Suppressor macrophage treated with lipopolysaccharide for 4 hours (primary cell): ENCODE data around the gene TTN.

Experiments
- DNase-seq: peaks from one replicate; pipeline ENCODE4 v3.0.0-alpha.2; 2020

Gene TTN

DNA sequence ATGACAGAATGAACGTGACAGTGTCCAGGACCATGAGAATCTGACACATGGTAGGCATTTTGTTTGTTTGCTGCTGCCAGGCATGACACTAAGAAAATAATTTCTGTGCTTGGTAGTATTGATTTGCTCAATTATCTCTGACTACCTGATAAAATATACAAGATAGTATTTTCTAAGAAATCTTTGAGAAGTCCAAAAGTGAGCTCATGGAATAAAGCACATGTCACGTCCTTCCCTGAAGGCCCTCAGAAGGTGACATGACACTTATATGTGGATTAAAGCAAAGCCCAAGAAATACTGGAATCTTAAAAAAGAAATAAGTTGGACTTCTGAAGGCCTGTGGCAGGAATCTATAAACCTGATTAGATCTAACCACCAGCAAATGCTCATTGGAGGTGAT is 3.8 kb upstream of the TTN start:
- no peak for DNase-seq

DNA sequence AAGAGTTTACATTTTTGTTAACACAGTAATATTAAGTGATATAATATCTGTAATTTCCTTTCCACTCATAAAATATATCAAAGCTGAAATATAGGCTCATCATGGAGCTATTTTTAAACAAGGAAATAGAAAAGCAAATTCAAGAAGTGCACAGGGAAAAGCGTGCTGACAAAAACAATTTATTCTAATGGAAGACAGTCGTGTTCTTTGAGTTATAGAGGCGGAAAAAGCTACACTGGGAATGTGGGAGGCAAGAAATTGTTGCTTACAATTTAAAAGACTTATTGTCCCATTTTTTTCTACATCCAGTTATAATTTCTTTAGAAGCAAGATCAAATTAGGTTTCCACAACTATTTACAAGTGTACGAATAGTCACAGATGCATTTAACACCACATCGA is 3.2 kb upstream of the TTN start:
- no peak for DNase-seq

DNA sequence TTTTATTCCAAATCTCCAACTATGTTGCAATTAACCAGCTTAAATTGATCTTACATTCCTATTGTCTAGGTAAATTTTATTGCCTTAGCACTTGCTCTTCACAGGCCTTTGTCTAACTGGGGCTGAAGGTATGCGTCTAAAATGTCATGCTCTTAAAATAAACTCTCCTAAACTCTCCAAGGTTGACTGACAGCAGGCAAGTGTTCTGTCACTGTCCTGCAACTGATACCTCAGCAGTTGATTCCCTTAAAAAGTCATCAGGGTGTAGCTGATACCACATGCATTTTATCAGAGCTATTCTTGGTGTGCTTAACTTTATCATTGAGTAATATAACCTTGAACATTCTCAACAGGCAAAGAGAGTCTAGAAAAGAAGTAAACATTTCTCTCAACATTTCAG is 680 bp downstream of the TTN start:
- DNase-seq: no peak

DNA sequence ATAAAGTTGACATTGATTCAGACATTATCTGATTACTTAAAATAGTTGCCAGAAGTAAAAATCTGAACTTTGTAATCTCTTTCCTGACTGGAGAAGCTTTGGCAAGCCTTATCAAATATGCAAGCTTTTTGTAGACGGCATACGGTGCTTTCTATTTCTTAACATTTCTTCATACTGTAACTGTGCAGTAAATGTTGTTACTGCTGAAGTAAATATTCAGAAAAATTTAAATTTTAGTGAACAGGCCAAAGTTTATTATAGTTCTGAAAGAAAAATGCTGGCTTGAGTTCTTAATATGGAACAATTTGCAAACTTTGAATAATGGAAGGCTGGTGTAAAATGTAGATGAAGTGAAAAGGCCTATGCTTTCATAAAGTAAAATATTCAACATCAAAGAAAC is 1.8 kb downstream of the TTN start:
- DNase-seq: no peak

DNA sequence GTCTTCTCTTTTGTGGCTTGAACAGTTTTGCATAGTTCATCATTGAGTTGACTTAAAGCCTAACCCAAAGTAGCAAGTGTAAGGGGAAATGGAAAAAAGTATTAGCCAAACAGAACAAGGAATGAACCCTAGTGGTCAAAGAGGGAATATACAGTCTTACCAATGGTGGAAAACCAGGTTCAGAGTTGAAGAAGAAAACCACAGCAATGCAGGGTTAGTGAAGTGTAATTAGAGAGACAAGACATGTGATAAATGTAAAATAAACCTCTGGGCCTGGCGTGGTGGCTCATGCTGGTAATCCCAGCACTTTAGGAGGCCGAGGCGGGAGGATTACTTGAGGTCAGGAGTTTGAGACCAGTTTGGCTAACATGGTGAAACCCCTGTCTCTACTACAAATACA is 2.4 kb downstream of the TTN start:
- DNase-seq: peak; percentile 16

DNA sequence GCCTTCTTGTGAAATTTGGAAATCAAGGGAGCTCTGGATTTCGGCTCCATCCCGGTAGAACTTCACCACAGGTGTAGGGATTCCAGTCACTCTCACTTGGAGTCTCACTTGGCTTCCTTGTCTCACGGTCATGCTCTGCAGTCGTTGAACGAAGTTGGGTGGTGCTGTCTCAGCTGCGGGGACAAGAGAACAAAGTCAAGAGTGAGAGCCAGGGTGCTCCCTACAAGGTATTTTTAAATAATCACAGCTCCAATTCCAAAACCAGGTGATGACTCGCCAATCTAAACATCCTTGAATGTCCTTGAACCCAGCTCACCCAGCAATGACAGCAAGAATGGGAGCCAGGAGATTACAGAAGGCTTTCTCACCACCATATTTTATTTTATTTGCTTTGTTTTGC is 6.7 kb downstream of the TTN start:
- no peak for DNase-seq

DNA sequence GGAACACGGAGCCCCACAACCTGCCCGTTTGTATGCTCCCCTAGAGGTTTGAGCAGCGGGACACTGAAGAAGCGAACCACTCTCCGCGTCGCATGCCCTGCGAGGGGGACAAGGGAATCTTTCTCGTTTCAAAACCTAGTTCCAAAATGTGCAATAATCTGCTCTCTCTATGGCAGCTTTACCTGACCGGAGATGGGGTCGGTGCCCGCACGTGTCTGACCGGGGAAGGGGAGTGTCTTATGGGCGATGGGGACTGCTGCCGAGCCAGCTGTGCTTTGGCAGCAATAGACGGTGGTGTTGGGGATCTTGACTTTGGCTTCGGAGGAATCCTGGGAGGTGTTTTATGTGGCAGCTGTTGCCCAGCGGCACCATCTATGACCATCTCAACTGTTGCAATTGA is 7.9 kb downstream of the TTN start:
- DNase-seq: no peak

DNA sequence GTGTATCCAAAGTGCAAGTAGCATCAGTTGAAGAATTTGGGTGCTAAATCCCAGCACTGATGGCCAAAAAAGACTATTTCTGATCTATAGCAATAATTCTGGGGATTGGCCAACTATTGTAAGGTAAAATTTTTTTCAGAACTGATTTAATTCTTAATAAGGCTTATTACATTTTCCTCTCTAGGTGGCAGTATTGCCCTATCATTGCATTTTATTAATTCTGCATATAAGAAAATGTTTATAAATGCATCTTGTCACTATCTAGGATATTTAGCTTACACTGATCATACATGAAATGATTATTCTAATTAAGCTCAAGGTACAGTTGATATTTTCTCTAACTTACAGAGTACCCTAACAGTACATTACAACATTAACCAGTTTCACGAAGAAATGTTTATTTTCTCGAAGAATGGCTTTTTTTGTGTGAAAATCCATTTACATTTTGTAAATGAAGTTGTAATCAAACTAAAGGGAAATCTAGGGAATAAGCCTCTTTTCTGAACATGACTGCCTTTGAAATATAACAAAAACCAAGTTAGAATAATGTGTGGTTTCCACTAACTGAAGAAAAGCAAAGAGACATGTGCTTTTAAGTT is 11.0 kb downstream of the TTN start:
- peak; percentile 43 for DNase-seq

DNA sequence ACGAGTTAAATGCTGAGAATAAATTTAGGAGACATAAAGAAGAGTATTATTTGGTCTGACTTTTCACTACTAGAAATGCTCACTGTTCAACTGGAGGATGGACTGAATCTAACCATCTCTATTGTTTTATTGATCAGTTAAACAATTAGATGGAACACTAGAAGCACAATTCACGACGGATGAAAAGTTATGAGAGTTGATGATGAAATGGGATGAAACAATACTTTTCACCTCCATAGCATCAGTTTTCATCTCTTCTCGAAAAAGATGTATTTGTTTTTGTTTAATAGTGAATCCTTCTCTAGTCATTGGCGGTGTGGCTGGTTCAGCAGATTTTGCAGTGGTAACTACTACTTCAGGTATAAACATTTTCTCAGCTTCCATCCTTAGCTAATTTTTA is 19.3 kb downstream of the TTN start:
- no peak for DNase-seq

DNA sequence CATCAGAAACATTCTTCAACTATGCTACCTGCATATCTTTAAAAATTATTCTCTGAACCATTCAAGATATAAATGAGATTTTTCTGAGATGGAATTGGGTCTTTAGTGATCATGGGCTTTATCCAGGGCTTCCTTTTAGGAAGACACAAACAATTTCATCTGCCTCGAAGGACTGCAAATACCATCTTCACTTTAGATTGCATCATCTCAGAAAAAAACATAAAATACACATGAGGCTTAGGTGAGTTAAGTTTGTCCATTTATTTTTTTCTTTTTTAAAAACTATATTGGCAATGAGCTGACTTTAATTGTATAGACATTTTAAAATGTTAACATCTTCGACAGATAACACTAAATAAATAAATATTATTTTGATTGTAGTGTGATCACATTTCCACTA is 20.1 kb downstream of the TTN start:
- no peak for DNase-seq

DNA sequence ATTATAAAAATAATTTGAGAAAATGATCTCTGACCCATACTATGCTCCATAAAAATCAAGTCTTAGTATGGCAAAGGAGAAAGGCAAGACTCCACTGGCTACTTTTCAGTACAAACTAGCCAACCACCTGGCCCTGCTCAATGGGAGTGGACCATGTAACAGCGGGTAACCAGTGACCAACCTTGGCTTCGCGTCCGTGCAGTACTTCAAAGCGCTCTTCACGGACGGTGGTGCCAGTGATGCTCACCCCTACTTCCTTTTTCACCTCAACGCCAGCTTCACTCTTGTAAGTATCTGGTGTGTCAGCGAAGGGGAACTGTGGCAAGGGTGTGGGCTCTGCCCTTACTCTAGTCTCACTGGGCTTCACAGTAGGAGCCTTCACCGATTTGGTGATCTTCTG is 23.3 kb downstream of the TTN start:
- no peak for DNase-seq

DNA sequence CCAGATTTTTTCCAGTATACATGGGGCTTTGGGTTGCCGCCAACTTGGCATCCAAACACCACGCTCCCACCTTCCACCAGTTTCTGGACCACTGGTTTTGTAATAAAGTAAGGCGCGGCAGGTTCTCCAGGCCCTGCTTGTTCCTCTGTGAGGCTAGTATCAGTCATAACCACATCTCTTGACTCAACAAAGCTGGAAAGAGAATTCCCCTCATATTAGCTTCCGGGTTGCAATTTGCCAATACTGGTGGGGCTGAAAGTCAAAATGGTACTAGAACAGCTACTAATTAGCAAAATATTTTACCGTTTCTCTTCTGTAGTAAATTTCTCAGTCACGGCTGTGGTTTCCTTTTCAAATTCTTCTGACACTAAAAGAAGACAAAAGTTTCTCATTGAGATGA is 25.0 kb downstream of the TTN start:
- no peak for DNase-seq

DNA sequence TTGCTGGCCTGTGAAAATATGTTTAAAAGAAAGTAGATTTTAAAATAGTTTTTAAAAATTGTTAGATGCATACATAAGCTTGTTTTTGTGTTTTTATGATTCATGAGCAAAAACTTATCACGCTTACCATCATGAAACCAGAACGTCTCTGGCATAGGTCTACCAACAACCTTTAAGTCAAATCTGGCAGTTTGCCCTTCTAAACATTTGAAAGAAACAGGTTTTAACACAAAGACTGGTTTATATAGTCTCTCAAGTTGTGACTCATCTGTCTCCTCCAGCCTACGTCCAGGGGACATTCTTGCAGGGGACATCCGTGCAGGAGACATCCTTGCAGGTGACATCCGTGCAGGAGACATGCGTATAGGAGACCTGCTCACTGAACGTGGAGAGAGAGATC is 29.6 kb downstream of the TTN start:
- no peak for DNase-seq

DNA sequence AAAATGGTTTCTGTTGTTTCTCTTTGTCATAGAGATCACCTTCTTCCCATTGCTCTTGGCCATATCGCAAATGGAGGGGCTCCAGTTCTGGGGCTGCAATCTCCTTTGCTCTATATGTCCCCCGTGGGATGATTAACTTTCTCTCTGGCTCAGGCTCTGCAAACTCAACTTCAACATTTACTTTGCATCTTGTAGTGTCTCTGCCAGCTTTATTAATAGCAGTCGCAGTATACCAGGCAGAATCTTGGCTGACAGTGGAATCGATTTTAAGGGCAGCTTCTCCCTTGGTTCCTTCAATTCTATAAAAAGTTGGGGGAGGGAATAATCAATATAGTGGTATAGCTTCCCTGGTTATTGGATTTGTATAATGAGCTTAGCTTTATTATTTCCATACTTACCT is 30.5 kb downstream of the TTN start:
- DNase-seq: no peak

DNA sequence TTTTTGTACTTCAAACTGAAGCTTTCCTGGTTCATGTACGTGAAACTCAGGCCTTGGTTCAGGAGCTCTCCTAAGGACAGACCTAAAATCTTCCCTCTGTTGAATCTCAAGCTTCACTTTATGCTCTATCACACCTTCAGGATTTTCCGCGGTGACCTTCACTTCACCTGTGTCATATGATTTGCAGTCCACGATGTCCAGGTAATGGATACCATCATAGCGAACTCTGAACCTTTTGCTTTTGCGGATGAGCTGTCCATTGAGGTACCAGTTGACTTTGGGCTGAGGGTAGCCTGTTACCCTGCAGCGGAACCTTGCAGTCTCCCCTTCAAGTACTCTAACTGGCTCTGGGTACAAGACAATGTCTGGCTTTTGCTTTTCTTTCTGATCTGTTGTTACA is 31.2 kb downstream of the TTN start:
- no peak for DNase-seq

DNA sequence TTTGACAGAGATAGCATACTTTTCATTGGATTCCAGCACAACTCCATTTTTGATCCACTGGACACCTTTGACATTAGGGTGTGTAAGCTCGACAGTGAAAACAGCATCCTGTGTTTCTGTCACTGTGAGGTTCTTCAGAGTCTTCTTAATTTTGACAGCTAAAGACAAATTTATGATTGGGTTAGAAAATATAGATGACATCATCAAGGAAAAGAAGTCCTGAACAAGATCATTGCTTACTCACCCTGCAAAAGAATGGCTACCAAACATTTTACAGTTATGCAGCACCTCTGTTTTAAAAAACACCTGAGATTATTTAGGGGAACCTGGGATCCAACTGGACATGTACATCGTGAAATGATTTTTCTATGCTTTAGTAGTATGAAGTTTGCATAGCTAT is 36.7 kb downstream of the TTN start:
- DNase-seq: no peak

DNA sequence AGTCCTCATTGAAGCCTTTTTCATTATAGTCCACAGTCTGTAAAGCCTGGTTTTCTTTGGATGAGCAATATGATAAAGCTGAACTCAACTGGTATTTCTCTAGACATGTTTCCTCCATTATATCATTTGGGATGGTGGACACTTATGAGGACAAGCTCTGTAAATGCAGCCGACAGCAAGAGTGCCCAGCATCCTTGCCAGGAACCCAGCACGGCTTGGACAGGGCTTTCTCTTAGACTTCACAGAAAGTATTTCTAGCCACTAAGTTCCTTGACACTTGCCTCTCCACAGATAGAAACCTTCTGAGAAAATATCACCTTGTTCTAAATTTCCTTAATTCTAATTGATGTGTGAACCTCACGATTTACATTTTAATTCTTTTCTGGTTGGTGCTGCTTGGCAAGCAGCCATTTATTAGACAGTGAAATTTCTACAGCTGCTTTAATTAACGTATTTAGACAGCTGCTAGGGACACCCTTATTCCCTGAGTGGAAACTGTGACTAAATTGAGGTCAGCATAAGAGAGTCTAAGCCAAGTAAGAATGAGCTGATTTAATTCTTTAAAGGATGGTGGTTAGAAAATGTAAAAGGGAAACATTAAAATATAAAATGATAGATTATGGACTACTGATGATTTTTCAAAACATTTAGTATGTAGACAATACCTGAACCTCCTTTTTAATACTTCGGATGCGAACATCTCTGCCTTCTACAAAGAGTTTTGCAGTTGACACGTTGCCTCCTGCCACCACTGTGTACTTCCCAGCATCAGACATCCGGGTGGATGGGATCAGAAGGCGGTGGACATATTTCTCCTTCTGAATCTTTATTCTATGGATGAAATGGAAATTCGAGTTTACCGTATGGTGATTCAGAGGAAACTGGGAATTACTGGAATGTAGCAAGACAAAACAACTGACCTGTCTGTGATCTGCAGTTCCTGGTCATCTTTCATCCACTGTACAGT is 39.8 kb downstream of the TTN start:
- DNase-seq: no peak

DNA sequence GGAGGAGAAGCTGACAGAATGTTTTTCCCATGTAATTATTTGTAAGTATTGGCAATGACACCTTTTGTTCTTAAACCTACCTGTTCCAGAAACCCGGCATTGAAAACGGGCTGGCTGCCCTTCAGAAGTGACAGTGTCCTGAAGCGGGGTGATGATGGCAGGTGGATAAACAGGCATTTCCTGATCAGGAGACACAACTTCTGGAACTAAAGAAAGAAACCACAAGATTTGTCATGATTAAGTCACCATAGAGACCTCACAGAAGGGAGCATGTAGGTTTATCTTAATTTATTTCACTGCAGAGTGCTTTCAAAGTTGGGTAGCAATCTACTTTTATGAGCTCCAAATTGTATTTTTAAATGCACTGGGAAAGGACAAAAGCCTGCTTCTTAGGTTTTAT is 43.1 kb downstream of the TTN start:
- no peak for DNase-seq

DNA sequence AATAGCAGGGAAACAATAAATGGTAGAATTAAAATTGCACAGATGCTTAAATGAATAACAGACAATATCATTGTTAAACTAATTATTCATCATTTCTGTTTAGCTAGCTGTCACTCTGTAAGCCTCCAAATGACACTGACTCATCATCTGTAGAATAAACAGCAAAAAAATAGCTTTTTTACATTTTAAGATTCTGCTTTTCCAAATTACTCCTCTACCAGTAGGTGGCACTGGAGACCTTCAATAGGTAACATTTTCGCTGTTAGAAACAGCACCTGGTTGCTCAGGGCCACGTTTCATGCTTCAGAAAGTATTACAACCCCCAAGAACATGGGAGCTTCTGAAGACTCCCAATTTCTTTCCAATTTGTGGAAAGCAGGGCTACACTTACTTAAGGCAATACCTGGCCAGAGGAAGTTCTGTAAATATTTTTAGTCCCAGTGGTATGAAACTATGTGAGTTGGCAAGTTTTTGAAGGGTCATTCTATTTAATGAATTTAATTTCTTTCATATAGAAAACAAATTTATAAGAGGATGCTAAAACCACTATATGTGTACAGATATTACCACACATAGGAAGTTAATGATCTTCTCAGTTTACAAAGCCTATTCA is 45.4 kb downstream of the TTN start:
- peak; percentile 46 for DNase-seq

DNA sequence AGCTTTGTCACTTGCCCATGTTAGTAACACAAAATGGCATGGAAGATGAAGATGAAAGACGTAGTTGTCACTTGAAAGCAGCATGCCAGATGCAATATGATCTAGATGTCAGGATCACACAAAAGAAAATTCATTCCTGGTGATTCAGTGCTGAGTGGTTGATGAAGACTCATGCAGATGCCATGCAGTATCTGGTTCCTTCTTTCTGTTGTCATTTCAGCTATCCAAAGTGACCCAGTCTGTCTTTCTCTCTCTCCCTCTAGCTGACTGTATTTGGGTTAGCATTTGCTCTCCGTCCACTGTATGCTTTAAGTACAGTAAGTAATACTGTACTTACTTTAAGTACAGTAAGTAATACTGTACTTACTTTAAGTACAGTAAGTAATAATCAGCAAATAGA is 50.4 kb downstream of the TTN start:
- no peak for DNase-seq

DNA sequence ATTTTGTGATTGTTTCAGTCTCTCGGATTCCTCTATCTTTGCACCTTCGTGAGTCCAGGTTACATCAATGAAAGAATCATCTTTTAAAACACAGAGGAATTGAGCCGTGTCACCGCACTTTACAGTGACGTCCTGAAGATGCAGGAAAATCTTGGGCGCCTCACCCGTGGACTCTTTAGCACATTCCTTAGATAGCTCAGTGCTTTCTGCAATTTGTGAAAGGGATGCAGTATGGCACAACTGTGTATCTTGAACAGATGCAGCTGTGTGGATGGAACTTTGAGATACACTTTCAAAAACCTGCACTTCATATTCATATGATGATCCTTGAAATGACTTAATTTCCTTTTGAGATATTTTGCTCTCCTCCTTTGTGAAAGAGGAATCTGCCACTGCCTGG is 50.9 kb downstream of the TTN start:
- DNase-seq: no peak

DNA sequence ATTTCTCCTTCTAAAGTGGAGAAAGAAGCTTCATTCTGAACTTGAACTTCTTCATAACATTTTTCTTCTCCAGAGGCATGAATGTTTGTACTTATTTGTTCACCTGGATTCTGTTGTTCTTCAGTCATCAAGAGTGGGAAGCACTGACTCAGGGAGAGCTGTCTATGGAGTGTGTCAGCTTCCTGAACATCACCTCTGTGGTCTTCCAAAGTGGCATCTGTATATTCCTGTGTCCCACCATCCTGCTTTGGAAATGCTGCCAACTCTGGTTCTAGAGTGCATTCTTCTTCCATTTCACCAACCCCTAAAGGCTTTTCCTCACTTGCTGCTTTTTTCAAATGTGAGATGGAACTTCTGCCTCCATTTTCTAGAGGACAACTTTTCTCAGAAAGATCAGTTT is 59.5 kb downstream of the TTN start:
- DNase-seq: no peak

DNA sequence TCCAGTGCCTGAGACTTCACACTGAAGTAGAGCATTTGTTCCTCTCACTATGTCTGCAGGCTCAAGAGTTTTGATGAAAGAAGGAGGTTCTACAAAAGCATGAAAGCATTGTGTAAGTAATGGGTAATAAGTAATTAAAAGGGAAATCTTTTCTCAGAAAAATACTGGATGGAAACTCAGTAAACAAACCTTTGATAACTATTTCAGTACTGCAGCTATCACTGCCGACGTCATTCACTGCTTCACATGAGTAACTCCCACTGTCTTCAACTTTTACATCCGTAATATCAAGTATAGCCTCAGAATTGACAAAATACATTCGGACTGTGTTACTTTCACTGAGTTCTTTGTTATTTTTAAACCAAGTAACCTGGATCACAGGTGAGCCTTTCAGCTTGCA is 72.7 kb downstream of the TTN start:
- DNase-seq: no peak

DNA sequence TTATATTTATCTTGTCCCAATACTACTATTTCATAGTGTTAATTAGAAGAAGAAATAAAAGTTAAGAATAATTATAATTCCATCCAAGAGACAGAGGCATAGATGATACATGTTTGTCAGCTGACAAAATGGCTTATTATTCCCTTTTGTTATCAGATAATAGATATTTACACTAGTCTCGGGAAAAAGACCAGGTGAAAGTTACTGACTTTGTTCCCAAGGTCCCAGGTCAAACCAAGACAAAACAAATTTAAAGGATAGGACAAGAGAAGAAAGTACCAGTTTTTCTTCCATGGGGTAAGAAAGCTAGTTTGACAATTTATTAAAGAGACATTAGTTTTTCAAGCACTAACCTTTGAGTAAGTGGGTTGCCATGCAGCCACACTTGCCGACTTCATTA is 73.2 kb downstream of the TTN start:
- DNase-seq: no peak
